Measurements from ENCODE around the gene CNTRL. TPM values are rescaled to one million over a fixed set of nuclear protein-coding genes. Genes with fewer than 3 reads are reported as not detected.
A peak's percentile ranks its signal among the peaks of the same experiment; 100 is the strongest.
"Not testable (repeated sequence)": the region's sequence is repeated elsewhere in the genome, so short reads cannot be mapped to it uniquely, and the experiment has no call there.

Gene CNTRL
- total RNA-seq, 1 donor from 2014 or later: 6.2 TPM

DNA sequence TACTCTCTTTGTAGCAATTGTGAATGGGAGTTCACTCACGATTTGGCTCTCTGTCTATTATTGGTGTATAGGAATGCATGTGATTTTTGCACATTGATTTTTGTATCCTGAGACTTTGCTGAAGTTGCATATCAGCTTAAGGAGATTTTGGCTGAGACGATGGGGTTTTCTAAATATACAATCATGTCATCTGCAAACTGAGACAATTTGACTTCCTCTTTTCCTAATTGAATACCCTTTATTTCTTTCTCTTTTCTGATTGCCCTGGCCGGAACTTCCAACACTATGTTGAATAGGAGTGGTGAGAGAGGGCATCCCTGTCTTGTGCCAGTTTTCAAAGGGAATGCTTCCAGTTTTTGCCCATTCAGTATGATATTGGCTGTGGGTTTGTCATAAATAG lies 54.6 kb downstream of the CNTRL start:
- not testable (repeated sequence) for DNase-seq (ENCODE audit: low read depth)

DNA sequence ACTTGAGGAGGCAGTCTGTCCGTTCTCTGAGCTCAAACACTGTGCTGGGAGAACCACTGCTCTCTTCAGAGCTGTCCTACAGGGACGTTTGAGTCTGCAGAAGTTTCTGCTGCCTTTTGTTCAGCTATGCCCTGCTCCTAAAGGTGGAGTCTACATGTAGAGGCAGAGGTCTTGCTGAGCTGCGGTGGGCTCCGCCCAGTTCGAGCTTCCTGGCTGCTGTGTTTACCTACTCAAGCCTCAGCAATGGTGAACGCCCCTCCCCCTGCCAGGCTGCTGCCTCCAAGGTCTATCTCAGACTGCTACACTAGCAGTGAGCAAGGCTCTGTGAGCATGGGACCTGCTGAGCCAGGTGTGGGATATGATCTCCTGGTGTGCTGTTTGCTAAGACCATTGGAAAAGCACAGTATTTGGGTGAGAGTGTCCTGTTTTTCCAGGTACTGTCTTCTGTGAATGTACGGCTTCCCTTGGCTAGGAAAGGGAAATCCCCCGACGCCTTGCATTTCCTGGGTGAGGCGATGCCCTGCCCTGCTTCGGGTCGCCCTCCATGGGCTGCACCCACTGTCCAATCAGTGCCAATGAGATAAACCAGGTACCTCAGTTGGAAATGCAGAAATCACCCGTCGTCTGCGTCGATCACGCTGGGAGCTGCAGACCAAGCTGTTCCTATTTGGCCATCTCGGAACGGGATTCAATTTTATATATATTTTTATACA lies 58.5 kb downstream of the CNTRL start:
- DNase-seq (ENCODE audit: low read depth): no peak

DNA sequence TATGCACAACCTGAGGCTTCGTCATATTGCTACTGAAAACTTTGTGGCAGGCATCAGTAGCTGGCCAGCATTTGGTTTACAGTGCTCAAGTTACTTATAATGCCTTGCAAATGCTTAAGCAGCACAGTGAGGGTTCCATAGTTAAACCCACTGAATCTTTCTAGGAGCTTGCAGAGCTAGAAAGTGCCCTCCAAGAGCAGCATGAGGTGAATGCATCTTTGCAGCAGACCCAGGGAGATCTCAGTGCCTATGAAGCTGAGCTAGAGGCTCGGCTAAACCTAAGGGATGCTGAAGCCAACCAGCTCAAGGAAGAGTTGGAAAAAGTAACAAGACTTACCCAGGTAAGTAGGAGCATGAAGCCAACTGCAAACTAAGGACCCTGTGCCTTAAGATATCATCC lies 60.9 kb downstream of the CNTRL start:
- no peak for DNase-seq (ENCODE audit: low read depth)

DNA sequence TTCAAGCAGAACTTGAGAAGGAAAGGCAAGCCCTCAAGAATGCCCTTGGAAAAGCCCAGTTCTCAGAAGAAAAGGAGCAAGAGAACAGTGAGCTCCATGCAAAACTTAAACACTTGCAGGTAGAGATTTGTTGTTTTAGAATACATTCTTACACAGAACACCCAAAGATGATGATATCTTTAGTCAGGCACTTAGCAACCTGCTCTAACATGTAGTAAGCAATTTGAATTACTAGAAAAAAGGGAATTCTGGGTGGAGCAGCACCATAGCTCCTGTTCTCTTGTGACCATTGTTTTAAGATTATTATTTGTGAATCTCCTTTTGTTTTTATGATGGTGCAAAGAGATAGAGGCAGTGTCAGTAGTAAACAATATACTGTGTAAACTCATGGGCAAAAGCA lies 63.8 kb downstream of the CNTRL start:
- DNase-seq (ENCODE audit: low read depth): no peak

DNA sequence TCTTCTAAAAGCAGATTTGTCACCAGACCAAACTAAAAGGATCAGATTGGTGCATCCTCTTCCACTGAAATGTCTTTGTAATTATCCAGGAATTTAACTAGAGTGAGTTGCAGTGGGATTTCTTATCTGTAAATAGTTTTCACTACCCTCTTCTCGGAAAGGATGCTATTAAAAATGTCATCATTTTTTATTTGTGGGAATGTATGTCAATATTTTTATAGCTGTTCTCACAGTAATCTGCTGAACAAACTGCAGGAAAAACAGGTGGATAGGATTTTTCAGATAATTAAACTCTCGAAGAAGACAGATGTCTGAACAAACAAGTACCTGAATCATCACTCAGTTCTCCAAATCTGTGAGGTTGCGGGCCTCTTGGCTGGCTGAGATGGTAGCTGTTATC lies 64.2 kb downstream of the CNTRL start:
- DNase-seq (ENCODE audit: low read depth): no peak

DNA sequence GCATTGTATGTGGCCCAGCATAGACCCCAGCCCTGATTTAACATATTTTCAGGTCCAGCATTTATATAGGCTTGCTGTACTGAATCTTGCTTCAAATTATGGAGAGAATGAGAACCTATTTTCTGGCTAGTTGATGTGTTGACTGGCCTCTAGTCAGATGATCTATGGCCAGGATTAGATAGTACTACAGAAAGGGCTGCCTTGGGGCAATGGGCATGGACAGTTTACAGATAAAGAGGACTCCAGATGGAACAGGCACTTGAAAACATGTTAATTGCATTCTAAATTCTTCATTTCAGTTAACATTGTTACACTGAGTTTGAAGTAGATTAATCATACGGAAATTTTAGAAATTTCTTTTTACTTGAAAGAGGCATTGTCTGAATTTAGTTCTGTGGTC lies 65.4 kb downstream of the CNTRL start:
- no peak for DNase-seq (ENCODE audit: low read depth)

DNA sequence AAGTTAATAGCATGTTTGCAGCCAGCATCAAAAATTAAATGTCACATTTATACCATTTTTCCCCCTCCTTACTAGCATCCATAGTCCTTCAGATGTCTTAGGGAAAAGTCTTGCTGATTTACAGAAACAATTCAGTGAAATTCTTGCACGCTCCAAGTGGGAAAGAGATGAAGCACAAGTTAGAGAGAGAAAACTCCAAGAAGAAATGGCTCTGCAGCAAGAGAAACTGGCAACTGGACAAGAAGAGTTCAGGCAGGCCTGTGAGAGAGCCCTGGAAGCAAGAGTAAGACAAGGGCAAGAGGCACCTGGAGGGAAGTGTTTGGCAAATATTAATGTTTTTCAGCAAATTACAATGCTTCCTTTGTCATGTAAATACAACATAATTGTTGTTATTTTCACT lies 66.6 kb downstream of the CNTRL start:
- DNase-seq (ENCODE audit: low read depth): no peak

DNA sequence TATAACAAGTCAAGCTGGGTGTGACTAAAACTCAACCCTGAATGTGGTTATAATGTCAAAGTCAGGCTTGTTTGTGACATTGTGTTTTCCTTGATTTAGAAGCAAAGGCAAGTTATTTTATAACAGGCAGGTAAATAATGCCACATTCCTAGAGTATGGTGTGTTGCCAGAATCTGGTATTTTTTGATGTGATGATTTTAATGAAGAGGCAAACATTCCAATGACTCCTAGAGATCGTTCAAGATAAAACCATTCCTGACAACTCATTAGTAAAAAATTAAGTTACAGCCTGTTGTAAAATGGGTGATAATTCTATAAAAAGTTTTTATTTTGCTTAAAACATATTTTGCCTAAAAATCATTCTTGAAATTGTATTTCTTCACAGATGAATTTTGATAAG lies 67.0 kb downstream of the CNTRL start:
- no peak for DNase-seq (ENCODE audit: low read depth)

DNA sequence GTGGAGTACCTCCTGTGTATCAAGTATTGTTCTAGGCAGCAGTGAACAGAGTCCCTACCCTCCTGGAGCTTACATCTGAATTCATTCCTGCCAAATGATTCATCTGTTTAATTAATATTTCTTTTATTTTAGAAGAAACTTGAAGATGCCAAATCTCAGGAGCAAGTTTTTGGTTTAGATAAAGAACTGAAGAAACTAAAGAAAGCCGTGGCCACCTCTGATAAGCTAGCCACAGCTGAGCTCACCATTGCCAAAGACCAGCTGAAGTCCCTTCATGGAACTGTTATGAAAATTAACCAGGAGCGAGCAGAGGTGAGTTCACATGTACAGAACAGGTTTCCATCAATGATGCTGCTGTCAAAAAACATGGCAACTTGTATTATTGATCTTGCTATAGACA lies 69.0 kb downstream of the CNTRL start:
- DNase-seq (ENCODE audit: low read depth): no peak

DNA sequence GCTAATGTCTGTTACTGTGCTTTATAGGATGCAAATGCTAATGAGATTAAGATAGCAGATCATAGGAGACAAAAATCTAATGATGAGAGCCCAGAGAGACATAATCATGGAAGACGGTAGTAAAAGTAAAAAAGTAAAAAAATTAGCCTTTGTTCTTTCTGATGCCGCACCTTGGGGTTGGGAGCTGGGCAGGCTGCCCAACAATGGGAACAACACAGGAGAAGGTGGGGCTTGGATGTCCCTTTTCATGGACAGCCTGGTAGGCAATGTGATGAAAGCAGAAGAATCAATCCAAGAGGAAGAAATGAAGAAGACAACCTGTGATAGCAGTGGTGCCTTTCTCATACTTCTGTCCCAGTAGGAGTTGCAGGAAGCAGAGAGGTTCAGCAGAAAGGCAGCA lies 69.7 kb downstream of the CNTRL start:
- DNase-seq (ENCODE audit: low read depth): no peak

DNA sequence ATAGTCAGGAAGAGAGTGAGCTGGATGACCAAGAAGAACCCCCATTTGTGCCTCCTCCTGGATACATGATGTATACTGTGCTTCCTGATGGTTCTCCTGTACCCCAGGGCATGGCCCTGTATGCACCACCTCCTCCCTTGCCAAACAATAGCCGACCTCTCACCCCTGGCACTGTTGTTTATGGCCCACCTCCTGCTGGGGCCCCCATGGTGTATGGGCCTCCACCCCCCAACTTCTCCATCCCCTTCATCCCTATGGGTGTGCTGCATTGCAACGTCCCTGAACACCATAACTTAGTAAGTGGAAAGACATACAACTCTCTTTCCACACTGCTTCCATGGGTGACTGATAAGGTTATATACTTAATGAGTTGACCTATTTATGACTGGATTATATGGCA lies 75.4 kb downstream of the CNTRL start:
- DNase-seq (ENCODE audit: low read depth): no peak

DNA sequence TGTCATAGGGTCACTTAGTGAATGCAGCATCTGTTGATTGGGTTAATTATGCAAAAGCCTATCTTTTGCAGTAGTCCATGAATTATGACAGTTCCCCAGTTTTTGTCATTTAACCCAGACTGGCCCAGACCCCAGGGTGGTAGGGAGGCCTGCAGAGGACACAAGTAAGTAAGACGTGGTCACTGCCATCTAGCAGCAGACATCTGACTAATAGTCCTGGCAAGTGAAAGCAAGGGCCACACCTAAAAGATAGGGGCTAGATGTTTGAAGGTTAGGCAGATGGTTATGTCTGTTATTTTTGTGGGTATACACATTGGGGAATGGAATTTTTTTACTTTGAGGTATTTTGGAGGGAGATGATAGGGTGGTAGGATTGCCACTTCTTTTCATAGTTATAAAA lies 78.9 kb downstream of the CNTRL start:
- DNase-seq (ENCODE audit: low read depth): no peak

DNA sequence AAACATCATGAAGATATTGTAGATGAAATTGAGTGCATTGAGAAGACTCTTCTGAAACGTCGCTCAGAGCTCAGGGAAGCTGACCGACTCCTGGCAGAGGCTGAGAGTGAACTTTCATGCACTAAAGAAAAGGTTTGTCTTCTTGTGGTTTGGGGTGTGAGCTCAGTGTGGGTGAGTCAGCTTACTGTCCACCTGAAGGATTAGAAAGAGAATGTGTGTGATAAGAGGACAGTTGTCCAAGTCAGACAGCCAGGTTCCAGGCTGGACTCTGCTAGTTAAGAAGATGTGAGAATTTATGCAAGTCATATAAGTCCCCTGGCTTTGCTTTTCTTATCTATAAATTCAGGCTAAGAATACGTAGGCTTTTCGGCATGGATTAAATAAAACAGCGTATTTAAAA lies 80.0 kb downstream of the CNTRL start:
- DNase-seq (ENCODE audit: low read depth): peak; percentile 67

DNA sequence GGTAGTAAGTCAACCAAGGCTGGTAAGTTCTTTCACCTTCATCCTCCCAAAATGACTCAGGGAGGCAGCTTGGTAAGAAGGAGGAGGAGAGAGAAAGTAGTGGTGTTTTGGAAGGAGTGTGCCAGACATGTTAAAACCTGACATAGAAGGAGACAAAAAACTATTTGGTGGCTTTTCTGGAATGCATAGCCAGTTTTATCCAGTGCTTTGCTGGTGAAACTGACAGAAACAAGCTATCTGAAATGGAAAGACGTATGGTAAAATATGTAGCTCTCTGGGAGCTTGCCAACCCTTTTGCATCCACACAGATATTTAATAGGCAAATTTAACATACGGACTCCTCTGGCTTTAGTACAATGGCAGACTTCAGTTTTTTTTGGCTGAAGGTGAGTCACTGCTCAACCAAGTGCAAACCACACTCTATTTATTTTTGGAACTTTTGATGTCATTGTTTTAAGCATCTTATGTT lies 81.5 kb downstream of the CNTRL start:
- DNase-seq (ENCODE audit: low read depth): peak; percentile 66

DNA sequence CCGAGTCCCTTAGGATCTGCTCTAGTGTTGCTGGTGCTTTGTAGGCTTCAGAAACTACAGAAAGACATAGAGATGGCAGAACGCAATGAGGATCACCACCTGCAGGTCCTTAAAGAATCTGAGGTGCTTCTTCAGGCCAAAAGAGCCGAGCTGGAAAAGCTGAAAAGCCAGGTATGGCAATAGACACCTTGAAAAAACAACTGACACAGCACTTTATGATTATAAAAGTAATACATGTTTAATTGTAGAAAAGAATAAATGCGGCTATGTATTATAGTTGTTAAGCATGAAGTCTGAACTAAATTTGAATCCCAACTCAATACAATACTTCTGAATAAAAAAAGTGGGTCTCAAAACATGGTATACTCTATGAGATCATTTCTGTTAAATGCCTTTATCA lies 83.2 kb downstream of the CNTRL start:
- DNase-seq (ENCODE audit: low read depth): no peak

DNA sequence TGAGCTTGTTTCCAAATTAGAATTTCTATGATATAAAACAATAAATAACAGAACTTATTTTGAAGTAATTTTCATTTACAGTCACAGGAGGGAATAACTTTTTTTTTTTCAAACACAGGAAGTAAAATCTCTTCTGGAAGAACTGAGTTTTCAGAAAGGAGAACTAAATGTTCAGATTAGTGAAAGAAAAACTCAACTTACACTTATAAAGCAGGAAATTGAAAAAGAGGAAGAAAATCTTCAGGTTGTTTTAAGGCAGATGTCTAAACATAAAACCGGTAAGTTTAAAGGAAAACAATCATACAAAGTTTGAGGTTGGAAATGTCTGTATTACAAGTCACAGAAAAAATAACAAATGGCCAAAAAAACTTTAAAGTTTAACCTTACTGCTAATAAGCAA lies 85.3 kb downstream of the CNTRL start:
- no peak for DNase-seq (ENCODE audit: low read depth)

DNA sequence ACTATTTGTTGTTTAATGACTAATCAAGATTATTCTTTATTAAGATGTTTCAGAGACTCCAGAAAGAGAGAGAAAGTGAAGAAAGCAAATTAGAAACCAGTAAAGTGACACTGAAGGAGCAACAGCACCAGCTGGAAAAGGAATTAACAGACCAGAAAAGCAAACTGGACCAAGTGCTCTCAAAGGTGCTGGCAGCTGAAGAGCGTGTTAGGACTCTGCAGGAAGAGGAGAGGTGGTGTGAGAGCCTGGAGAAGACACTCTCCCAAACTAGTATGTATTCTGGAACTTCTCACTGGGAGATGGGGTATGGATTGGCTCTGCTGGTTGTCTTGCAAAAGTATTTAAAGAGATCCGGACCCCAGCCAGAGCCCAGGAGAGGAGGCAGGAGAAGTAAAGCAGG lies 93.3 kb downstream of the CNTRL start:
- DNase-seq (ENCODE audit: low read depth): no peak

DNA sequence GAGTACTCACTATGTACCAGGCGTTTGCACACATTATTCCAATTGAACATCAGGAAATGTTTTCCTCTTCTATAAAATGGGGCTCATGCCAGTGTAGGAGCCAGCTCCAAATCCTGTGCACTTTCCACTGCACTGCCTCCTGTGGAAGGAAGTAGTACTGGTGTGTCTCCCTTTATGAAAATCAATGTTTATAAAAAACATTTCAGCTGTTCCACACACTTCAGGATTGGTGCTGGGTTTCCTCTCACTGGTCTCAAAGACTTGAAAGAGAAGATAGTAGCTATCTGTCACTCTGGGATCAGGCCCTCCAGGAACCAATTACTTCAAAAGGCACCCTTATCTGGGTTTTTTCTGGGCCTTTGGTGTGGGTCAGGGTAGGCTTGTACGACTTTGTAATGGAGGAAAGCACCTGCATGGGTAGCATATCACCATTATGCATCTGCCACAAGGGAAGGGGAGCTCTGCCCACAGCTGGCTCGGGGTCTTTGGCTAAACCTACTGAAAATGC lies 94.4 kb downstream of the CNTRL start:
- DNase-seq (ENCODE audit: low read depth): no peak

DNA sequence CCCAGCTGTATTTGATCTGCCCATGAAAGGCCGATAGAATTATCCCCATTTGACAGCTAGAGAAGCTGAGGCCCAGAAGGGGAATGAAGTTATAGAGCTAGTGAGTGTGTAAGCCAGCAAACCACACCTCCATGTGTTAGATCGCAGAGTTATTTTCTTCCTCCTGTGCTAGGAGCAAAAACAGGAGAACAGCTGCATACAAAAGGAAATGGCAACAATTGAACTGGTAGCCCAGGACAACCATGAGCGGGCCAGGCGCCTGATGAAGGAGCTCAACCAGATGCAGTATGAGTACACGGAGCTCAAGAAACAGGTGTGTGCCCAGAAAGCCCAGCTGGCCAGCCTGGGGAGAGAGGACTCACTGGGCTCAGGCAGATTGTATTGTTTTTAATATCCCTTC lies 96.5 kb downstream of the CNTRL start:
- DNase-seq (ENCODE audit: low read depth): no peak

DNA sequence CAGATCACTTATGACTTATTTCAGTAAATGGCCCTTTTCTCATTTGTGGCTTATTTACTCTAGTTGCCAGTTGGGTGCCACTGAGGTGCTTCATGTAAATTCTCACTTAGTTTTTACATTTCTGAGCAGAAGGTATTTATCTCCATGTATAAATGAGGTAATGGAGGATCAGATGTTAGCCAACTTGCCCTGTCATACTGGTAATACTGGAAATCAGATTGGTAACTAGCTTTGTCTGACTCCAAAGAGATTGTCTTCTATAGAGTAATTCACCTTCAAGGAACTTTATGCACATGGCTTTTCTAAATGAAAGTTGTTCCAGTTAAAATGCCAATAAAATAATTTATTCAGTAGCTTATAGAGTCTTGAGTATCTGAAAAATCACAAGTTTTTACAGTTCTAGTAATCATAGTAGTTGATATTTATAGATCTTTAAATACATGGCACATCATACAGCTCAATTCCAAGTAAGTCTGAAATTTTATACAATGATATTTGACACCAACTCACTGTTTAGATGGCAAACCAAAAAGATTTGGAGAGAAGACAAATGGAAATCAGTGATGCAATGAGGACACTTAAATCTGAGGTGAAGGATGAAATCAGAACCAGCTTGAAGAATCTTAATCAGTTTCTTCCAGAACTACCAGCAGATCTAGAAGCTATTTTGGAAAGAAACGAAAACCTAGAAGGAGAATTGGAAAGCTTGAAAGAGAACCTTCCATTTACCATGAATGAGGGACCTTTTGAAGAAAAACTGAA lies 98.2 kb downstream of the CNTRL start:
- no peak for DNase-seq (ENCODE audit: low read depth)

DNA sequence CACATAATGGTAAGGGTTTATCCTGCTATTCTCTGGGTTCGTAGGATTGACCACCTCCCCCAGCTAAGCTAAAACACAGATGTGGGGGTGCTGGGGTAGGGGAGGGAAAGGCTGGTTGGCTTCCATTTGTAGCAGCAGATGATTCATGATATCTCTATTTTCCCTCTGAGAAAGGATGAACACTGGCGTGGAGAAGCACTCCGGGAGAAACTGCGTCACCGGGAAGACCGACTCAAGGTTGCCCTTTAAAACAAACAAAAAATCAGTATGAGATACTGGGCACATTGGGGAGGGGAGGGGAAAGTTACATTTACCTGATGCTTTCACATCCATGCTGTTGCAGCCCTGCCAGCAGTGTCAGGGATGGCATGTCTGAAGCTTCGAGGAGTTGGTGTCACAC lies 98.7 kb downstream of the CNTRL start:
- DNase-seq (ENCODE audit: low read depth): no peak

DNA sequence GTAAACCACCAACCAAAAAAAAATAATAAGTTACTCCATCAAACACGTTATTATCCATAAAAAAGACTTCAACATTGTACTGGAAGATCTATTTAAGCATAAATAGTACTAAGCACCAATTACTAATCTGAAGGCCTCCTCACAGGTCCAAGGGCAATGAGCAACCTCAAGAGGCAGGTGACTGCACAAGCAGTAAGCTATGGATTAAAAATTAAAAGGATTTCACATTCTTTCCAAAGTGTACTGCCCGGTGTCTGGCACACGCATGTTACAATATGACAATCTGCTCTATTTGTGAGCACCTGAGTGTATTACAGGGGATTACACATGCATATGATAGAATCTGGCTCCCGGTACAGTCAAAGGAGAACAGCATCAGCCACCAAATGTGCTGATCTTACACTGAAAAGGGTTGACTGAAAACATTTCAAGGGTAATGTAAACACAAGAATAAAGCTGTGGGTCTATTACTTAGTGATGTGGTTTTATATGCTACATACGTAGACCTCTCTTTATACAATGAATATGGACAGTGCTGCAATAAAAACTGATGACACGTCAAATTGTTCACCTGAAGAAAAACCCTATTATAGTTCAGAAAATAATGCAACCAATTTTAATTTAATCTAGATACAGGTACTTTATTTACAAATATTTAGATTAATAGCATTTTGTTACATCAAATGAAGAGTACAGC lies 104.1 kb downstream of the CNTRL start:
- peak; percentile 75 for DNase-seq (ENCODE audit: low read depth)

DNA sequence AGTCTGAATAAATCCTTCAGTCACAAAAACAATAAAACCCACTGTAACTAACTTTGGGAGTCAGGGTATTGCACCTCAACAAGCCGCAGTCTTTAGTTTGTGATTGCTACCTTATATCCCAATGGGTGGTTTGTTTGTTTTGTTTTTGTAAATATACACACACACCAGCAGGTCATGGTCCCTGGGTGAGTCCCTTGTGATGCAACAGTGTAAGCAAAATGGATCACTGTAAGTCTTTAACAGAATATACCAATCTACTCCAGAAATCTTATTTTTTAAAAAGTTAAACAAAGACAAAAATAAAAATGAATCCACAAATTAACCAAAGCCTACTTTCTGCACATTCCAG lies 104.6 kb downstream of the CNTRL start:
- not testable (repeated sequence) for DNase-seq (ENCODE audit: low read depth)

Data from renal cortical epithelial cell (primary cell).